Mononuclear cell (primary cell): ENCODE measurements around the gene MUC22. TPM values are rescaled to one million over a fixed set of nuclear protein-coding genes. Genes with fewer than 3 reads are reported as not detected.
"Not testable (repeated sequence)": the region's sequence is repeated elsewhere in the genome, so short reads cannot be mapped to it uniquely, and the experiment has no call there.

Source experiments
- H3K27me3 ChIP-seq: 2 replicates; pipeline ENCODE4 v1.6.0; 2011; ENCODE audit warnings: low read length, control low read depth; ENCODE audit not compliant: insufficient read depth
- H3K4me1 ChIP-seq: 2 replicates; pipeline ENCODE4 v1.5.1; 2011; ENCODE audit warnings: mild to moderate bottlenecking, low read length, control low read depth; ENCODE audit not compliant: insufficient read depth
- H3K4me3 ChIP-seq: 2 replicates; pipeline ENCODE4 v1.5.1; 2011; ENCODE audit warnings: mild to moderate bottlenecking, low read length, moderate library complexity
- H3K9me3 ChIP-seq: 2 replicates; pipeline ENCODE4 v1.5.1; 2011; ENCODE audit warnings: low read depth, mild to moderate bottlenecking, control low read depth, low read length
- total RNA-seq: library from RNA; depleted of rRNA; stranded (reverse); fragments of >200 nt; gene quantifications from one replicate; pipeline ENCODE4 v1.2.3, GENCODE V29; 2012

MUC22 gene
- total RNA-seq, 1 donor, result not detected

DNA sequence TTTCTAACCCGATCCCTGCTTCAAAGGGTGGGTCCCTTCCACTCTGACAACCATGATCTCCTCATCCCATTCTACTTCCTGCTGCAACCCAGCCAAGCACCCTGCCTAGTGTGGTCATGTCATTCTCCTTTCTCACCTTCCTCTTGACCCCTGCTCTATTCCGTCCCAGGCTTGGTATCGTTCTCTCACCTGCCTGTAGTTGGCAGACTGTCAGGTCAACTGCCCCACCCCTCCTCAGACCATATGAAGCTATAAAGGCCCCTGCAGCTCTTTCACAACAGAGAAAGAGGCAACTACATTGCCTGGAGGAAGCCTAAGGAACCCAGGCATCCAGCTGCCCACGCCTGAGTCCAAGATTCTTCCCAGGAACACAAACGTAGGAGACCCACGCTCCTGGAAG, 26.8 kb upstream of the MUC22 start, which contains the start of gene MUC21:
MUC21 (plus strand) TSS at position 280 of the 400 bp plus-strand sequence. CDS start 241 bp downstream, outside the sequence.
- Histone ChIP-seq H3K4me3 (no peak within 1 kb of the TSS), H3K9me3 (no peaks in the 10 kb centered on the region), H3K4me1 (no peaks in the 10 kb centered on the region), H3K27me3 (peaks cover 18% of the 10 kb centered on the region)

GRCh38 chr6:30985490-30985889, 24.8 kb upstream of the MUC22 start:
- no peaks in the 10 kb centered on the region for H3K4me1 ChIP-seq
- H3K9me3 ChIP-seq, result no peaks in the 10 kb centered on the region
- H3K27me3 ChIP-seq, result peaks cover 12% of the 10 kb centered on the region

DNA sequence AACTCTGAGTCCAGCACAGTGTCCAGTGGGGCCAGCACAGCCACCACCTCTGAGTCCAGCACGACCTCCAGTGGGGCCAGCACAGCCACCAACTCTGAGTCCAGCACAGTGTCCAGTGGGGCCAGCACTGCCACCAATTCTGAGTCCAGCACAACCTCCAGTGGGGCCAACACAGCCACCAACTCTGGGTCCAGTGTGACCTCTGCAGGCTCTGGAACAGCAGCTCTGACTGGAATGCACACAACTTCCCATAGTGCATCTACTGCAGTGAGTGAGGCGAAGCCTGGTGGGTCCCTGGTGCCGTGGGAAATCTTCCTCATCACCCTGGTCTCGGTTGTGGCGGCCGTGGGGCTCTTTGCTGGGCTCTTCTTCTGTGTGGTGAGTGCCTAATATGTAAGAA, 23.0 kb upstream of the MUC22 start:
- no peak overlapping the region for H3K4me3 ChIP-seq
- peaks cover 6% of the 10 kb centered on the region for H3K27me3 ChIP-seq
- H3K9me3 ChIP-seq, result no peaks in the 10 kb centered on the region
- no peaks in the 10 kb centered on the region for H3K4me1 ChIP-seq

More at GRCh38 chr6:30985490-30985889, 24.8 kb upstream of the MUC22 start:
- no peak overlapping the region for H3K4me3 ChIP-seq

- Histone ChIP-seq H3K9me3 (no peaks in the 10 kb centered on the region), H3K4me1 (no peaks in the 10 kb centered on the region), H3K4me3 (no peak overlapping the region), H3K27me3 (no peaks in the 10 kb centered on the region)
Measured at GRCh38 chr6:30988209-30988825, 22.0 kb upstream of the MUC22 start.

- Histone ChIP-seq H3K4me3 (no peak overlapping the region), H3K9me3 (no peaks in the 10 kb centered on the region), H3K27me3 (no peaks in the 10 kb centered on the region), H3K4me1 (no peaks in the 10 kb centered on the region)
Measured at GRCh38 chr6:30990422-30991086, 19.7 kb upstream of the MUC22 start.

GRCh38 chr6:30991891-30992290, 18.4 kb upstream of the MUC22 start:
- Histone ChIP-seq H3K4me1 (no peaks in the 10 kb centered on the region), H3K4me3 (no peak overlapping the region), H3K27me3 (no peaks in the 10 kb centered on the region), H3K9me3 (no peaks in the 10 kb centered on the region)

- H3K4me3 ChIP-seq, result no peak overlapping the region
- H3K9me3 ChIP-seq, result no peaks in the 10 kb centered on the region
- H3K27me3 ChIP-seq, result no peaks in the 10 kb centered on the region
- no peaks in the 10 kb centered on the region for H3K4me1 ChIP-seq
Measured at GRCh38 chr6:30997301-30997700, 13.0 kb upstream of the MUC22 start.

DNA sequence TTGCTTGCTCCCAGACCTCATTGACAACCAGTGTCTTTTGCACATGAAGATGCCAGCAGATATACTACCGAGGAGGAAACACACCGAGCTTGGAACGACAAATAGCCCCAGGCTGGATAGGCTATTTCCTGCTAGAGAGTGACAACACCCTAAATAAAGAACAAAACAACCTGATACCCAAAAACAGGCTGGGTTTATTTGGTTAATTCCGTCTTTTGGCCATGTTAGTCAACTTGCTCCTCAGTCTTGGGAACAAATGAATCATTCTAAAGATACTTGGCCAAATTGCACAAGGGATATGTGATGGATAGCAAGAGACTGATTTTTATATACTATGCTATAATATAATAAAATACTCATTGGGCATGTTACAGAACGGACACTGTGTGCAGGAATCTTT, 11.5 kb upstream of the MUC22 start:
- Histone ChIP-seq H3K4me3 (no peak overlapping the region), H3K27me3 (no peaks in the 10 kb centered on the region), H3K9me3 (no peaks in the 10 kb centered on the region), H3K4me1 (no peaks in the 10 kb centered on the region)

- not testable (repeated sequence) for H3K4me3 ChIP-seq, H3K9me3 ChIP-seq, H3K27me3 ChIP-seq, H3K4me1 ChIP-seq
Measured at GRCh38 chr6:31000067-31000860, 10.0 kb upstream of the MUC22 start.

DNA sequence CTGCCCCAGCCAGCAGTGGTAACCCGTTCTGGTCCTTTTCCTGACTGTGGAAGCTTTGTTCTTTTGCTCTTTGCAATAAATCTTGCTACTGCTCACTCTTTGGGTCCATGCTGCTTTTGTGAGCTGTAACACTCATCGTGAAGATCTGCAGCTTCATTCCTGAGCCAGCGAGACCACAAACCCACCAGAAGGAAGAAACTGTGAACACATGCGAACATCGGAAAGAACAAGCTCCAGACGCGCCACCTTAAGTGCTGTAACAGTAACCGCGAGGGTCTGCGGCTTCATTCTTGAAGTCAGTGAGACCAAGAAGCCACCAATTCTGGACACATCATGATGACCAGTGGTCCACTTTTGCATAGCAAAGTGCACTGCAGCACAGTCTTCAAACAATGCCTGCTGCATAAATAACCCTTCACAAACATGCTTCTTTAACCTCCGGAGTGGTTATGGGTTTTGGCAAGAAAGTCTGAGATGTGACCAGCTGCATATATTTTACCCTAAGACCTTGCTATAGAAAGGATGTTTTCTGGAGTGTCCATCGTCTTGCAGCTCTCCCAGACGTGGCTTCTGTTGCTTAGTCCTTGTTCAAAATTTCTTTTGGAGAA, 8.9 kb upstream of the MUC22 start:
- Histone ChIP-seq H3K4me3 (no peak overlapping the region), H3K9me3 (no peaks in the 10 kb centered on the region), H3K4me1 (no peaks in the 10 kb centered on the region)

DNA sequence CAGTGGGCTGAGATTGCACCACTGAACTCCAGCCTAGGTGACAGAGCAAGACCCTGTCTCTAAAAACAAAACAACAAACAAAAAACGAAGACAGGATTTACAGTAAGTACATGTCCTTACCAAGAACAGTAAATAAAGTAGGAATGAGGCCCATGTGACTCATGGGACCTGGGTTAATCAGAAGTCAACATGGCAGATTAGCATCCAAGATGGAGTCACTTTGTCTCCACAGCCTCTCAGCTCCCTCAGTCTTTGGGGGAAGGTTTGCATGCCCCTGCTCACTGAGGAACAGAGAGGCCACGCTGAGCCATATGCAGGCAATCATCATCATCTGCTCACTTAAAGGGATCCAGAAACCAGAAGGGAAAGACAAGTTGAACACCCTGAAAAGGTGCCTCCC, 7.8 kb upstream of the MUC22 start:
- Histone ChIP-seq H3K4me1 (no peaks in the 10 kb centered on the region), H3K27me3 (no peaks in the 10 kb centered on the region), H3K9me3 (no peaks in the 10 kb centered on the region), H3K4me3 (no peak overlapping the region)

More for the DNA sequence above, 8.9 kb upstream of the MUC22 start:
- no peaks in the 10 kb centered on the region for H3K27me3 ChIP-seq

GRCh38 chr6:31004794-31005193, 5.5 kb upstream of the MUC22 start:
- Histone ChIP-seq H3K27me3 (no peaks in the 10 kb centered on the region), H3K4me1 (no peaks in the 10 kb centered on the region), H3K4me3 (no peak overlapping the region), H3K9me3 (no peaks in the 10 kb centered on the region)

- no peak overlapping the region for H3K4me3 ChIP-seq
- no peaks in the 10 kb centered on the region for H3K27me3 ChIP-seq
- H3K9me3 ChIP-seq, result no peaks in the 10 kb centered on the region
- no peaks in the 10 kb centered on the region for H3K4me1 ChIP-seq
Measured at GRCh38 chr6:31005249-31006020, 4.8 kb upstream of the MUC22 start.

DNA sequence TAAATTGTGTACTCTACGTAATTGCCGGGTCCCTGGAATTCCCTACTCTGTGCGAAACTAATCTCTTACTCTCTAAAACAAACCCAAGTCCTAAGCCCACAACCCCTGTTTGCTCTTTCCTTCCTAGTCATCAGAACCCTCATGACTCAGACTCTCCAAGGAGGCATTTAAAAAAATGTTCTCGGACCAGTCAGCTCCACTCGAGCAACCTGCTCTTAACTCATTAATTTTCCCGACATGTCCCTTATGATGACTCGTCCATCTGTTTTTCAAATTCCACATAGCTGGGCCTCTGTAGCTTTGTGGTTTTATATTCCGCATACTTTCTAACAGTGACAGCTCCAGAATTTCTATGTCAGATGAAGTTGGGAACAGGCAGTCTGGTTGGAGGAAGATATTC, 2.6 kb upstream of the MUC22 start:
- Histone ChIP-seq H3K4me1 (no peaks in the 10 kb centered on the region), H3K9me3 (no peaks in the 10 kb centered on the region), H3K4me3 (no peak overlapping the region), H3K27me3 (no peaks in the 10 kb centered on the region)
